HCT116 (cell line): Measurements from ENCODE around the gene PZP.

Experiments used
- CTCF ChIP-seq, 3 experiments: fragments of 200-600 bp in 1 of 3; sonication (generic) in 1 of 3; IDR thresholded peaks in 2 of 3; conservative IDR thresholded peaks in 1 of 3; 2 replicates each; pipeline ENCODE4 v1.5.1; 2012 to 2017; ENCODE audit warnings: low read depth in 2 of 3, low read length in 2 of 3, antibody characterized with exemption in 1 of 3, borderline replicate concordance in 1 of 3, control low read depth in 1 of 3, mild to moderate bottlenecking in 1 of 3, mixed read lengths in 1 of 3, mixed run types in 1 of 3, moderate library complexity in 1 of 3; ENCODE audit not compliant: insufficient read depth in 1 of 3
- FOSL1 ChIP-seq: IDR thresholded peaks from 2 replicates; pipeline ENCODE4 v1.6.1; 2012; ENCODE audit warnings: low read depth
- POLR2A ChIP-seq: IDR thresholded peaks from 2 replicates; pipeline ENCODE4 v1.7.0; 2011; ENCODE audit warnings: borderline replicate concordance; ENCODE audit not compliant: insufficient read depth, insufficient read length; ENCODE audit errors: extremely low read depth
- POLR2AphosphoS5 ChIP-seq: IDR thresholded peaks from 2 replicates; pipeline ENCODE4 v1.6.1; 2011; ENCODE audit warnings: mild to moderate bottlenecking, low read depth, low read length, moderate library complexity
- RAD21 ChIP-seq: IDR thresholded peaks from 2 replicates; pipeline ENCODE4 v1.6.1; 2012; ENCODE audit warnings: low read depth, mild to moderate bottlenecking
- SIN3A ChIP-seq: IDR thresholded peaks from 2 replicates; pipeline ENCODE4 v1.6.1; 2012; ENCODE audit warnings: low read depth
- SP1 ChIP-seq: IDR thresholded peaks from 2 replicates; pipeline ENCODE4 v1.6.1; 2012; ENCODE audit warnings: low read depth
- SRF ChIP-seq: IDR thresholded peaks from 2 replicates; pipeline ENCODE4 v1.6.1; 2012; ENCODE audit warnings: low read depth
- ZFX ChIP-seq: fragments of 450-650 bp; IDR thresholded peaks from 2 replicates; pipeline ENCODE4 v1.6.1; 2017
- TF ChIP-seq, protein P1 (sequence below): IDR thresholded peaks from 2 replicates; pipeline ENCODE4 v1.6.1; 2012; ENCODE audit warnings: low read depth

DNA sequence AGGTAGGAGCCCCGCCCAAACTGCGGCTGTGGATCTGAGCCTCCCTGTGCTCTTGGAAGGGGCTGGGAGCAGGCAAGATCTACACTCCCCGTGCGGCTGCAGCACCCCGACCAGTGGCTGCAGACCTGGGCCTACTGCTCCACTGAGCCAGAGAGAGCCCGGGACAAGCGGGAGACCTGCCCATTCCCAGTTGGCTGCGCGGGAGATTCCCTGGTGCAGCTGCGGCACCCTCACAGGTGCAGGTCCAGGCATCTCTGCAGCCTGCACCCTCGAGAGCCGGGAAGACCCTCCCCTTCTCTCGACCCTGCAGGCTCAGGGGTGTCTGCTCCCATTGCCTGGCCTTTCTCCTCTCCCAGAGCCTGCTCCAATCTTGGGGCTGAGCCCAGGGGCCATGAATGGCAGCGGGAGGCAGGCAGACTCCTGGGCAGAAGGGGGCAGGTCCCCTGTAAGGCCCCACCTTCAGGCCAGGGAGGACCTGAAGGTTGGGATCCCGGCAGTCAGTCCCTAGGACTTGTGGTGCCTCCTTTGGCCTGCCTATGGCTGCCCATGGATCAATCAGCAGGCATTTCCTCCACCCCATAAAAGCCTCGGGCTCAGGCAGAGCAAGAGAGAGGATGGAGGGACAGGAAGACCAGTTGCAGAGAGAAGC, 83.7 kb downstream of the PZP start:
- no peak for TF ChIP-seq ZFX
- TF ChIP-seq POLR2A = no peak
- TF ChIP-seq SP1 = no peak
- no peak for TF ChIP-seq POLR2AphosphoS5
- TF ChIP-seq RAD21 = no peak
- TF ChIP-seq CTCF (IDR thresholded peaks at IDR 0.05 in 2 of 3, conservative IDR thresholded peaks at IDR 0.05 in 1 of 3; ENCODE audit: borderline replicate concordance in 1 of 3, insufficient read depth in 1 of 3, low read depth in 2 of 3, low read length in 2 of 3) = no peak
- no peak for TF ChIP-seq SRF
- TF ChIP-seq, protein P1, sequence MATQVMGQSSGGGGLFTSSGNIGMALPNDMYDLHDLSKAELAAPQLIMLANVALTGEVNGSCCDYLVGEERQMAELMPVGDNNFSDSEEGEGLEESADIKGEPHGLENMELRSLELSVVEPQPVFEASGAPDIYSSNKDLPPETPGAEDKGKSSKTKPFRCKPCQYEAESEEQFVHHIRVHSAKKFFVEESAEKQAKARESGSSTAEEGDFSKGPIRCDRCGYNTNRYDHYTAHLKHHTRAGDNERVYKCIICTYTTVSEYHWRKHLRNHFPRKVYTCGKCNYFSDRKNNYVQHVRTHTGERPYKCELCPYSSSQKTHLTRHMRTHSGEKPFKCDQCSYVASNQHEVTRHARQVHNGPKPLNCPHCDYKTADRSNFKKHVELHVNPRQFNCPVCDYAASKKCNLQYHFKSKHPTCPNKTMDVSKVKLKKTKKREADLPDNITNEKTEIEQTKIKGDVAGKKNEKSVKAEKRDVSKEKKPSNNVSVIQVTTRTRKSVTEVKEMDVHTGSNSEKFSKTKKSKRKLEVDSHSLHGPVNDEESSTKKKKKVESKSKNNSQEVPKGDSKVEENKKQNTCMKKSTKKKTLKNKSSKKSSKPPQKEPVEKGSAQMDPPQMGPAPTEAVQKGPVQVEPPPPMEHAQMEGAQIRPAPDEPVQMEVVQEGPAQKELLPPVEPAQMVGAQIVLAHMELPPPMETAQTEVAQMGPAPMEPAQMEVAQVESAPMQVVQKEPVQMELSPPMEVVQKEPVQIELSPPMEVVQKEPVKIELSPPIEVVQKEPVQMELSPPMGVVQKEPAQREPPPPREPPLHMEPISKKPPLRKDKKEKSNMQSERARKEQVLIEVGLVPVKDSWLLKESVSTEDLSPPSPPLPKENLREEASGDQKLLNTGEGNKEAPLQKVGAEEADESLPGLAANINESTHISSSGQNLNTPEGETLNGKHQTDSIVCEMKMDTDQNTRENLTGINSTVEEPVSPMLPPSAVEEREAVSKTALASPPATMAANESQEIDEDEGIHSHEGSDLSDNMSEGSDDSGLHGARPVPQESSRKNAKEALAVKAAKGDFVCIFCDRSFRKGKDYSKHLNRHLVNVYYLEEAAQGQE = no peak
- TF ChIP-seq FOSL1 = no peak
- no peak for TF ChIP-seq SIN3A
